HG02885 (cell line): Measurements from ENCODE around the gene ATG4D.
"Not testable (repeated sequence)": the region's sequence is repeated elsewhere in the genome, so short reads cannot be mapped to it uniquely, and the experiment has no call there.

Source experiments
- ATAC-seq: cut with Tn5 transposase; IDR thresholded peaks from one replicate; pipeline ENCODE4 v1.9.1; 2021; ENCODE audit warnings: mild to moderate bottlenecking; ENCODE audit not compliant: unreplicated experiment, poor library complexity

ATG4D gene

GRCh38 chr19:10518444-10519361, 25.0 kb upstream of the ATG4D start:
- no peak for ATAC-seq

GRCh38 chr19:10519421-10519820, 24.3 kb upstream of the ATG4D start:
- ATAC-seq: no peak

- ATAC-seq: no peak
Observed at GRCh38 chr19:10520652-10521318, 22.9 kb upstream of the ATG4D start.

- no peak for ATAC-seq
Observed at GRCh38 chr19:10521461-10522171, 22.1 kb upstream of the ATG4D start.

GRCh38 chr19:10523135-10523636, 20.5 kb upstream of the ATG4D start:
- no peak for ATAC-seq

GRCh38 chr19:10525636-10526035, 18.1 kb upstream of the ATG4D start:
- no peak for ATAC-seq

GRCh38 chr19:10526887-10527286, 16.8 kb upstream of the ATG4D start:
- not testable (repeated sequence) for ATAC-seq

- ATAC-seq: no peak
Observed at GRCh38 chr19:10532457-10532856, 11.2 kb upstream of the ATG4D start.

GRCh38 chr19:10533646-10534386, 9.9 kb upstream of the ATG4D start:
- ATAC-seq: no peak

GRCh38 chr19:10535613-10536012, 8.1 kb upstream of the ATG4D start:
- ATAC-seq: no peak

- ATAC-seq: no peak
Observed at GRCh38 chr19:10537668-10538067, 6.0 kb upstream of the ATG4D start.

GRCh38 chr19:10538204-10538983, 5.3 kb upstream of the ATG4D start:
- no peak for ATAC-seq

- ATAC-seq: not testable (repeated sequence)
Observed at GRCh38 chr19:10539016-10539415, 4.7 kb upstream of the ATG4D start.

GRCh38 chr19:10543059-10543419, 665 bp upstream of the ATG4D start:
- ATAC-seq: no peak

GRCh38 chr19:10544242-10544752, 593 bp downstream of the ATG4D start:
- no peak for ATAC-seq

GRCh38 chr19:10544753-10545251, 1.1 kb downstream of the ATG4D start:
- ATAC-seq: no peak

GRCh38 chr19:10546817-10547216, 3.1 kb downstream of the ATG4D start:
- ATAC-seq: no peak

- no peak for ATAC-seq
Observed at GRCh38 chr19:10548746-10549276, 5.1 kb downstream of the ATG4D start.

GRCh38 chr19:10549733-10550132, 6.0 kb downstream of the ATG4D start:
- ATAC-seq: no peak
